Upper lobe of left lung (tissue), 6 donors: Measurements from ENCODE around the gene MIAT. TPM values are rescaled to one million over a fixed set of nuclear protein-coding genes. Genes with fewer than 3 reads are reported as not detected.
A peak's percentile ranks its signal among the peaks of the same experiment; 100 is the strongest.

Experiments
- ATAC-seq, 2 donors: fragments of 200-7000 bp; cut with Tn5 transposase; one replicate each; pipeline ENCODE4 v1.9.1; 2022; ENCODE audit warnings: mild to moderate bottlenecking in 2 of 2, moderate library complexity in 2 of 2; ENCODE audit not compliant: low FRiP score in 2 of 2
- DNase-seq, 2 donors: peaks; one replicate each; pipeline ENCODE4 v3.0.0-alpha.2; 2019 to 2020
- H3K27ac ChIP-seq, 4 donors: fragments of 200-600 bp; sonication (generic); one replicate each; pipeline ENCODE4 v1.5.1; 2016 to 2019
- H3K27me3 ChIP-seq, 4 donors: fragments of 200-600 bp; sonication (generic); one replicate each; pipeline ENCODE4 v1.5.1; 2017 to 2019
- H3K36me3 ChIP-seq, 4 donors: fragments of 200-600 bp; sonication (generic); one replicate each; pipeline ENCODE4 v1.5.1; 2016 to 2019
- H3K4me1 ChIP-seq, 4 donors: fragments of 200-600 bp; sonication (generic); one replicate each; pipeline ENCODE4 v1.5.1; 2018 to 2019
- H3K4me3 ChIP-seq, 4 donors: fragments of 200-600 bp; sonication (generic); one replicate each; pipeline ENCODE4 v1.5.1; 2017 to 2019; ENCODE audit warnings: mild to moderate bottlenecking in 2 of 4, moderate library complexity in 1 of 4
- H3K9me3 ChIP-seq, 4 donors: fragments of 200-600 bp; sonication (generic); one replicate each; pipeline ENCODE4 v1.5.1; 2018 to 2019
- CTCF ChIP-seq, 6 experiments: fragments of 450-650 bp in 4 of 6; fragments of 200-600 bp in 2 of 6; sonication (generic) in 2 of 6; IDR thresholded peaks; one replicate each; pipeline ENCODE4 v1.5.1; 2016 to 2019; ENCODE audit warnings: antibody characterized with exemption in 6 of 6
- EP300 ChIP-seq, 4 donors: sonication (generic); formaldehyde crosslinking; IDR thresholded peaks; one replicate each; pipeline ENCODE4 v1.5.1; 2017; ENCODE audit warnings: antibody characterized with exemption in 4 of 4, control low read depth in 2 of 4
- POLR2A ChIP-seq, 4 donors: fragments of 450-650 bp; IDR thresholded peaks; one replicate each; pipeline ENCODE4 v1.5.1; 2016 to 2017; ENCODE audit warnings: antibody characterized with exemption in 4 of 4, mild to moderate bottlenecking in 2 of 4
- POLR2AphosphoS5 ChIP-seq, 2 donors: sonication (generic); formaldehyde crosslinking; IDR thresholded peaks; one replicate each; pipeline ENCODE4 v1.5.1; 2017; ENCODE audit warnings: antibody characterized with exemption in 2 of 2
- WGBS, 2 donors: methylation state at CpG; one replicate each; pipeline ENCODE4 v1.1.5; 2017 to 2018; 5-methylcytosine and 5-hydroxymethylcytosine counted together
- total RNA-seq, 6 donors: library from RNA; depleted of rRNA in 4 of 6; stranded (reverse); fragments of >200 nt in 4 of 6; gene quantifications; one replicate each; pipeline versions ENCODE4 v1.1.0 to v1.2.1, GENCODE V29; 2016 to 2021
- donor health status: DM: no; HTN: no; CAD: no; lungs with moderate emphysema.
- donor health status: DM: no; HTN: yes; CAD: no; lungs with severe emphysema.

Gene MIAT
- total RNA-seq, 6 donors from 2014 or later: 3.0 to 24.1 (median 6.1) TPM

- H3K4me3 ChIP-seq: no peak within 1 kb of the TSS
- H3K27ac ChIP-seq: no peak within 1 kb of the TSS
- no peaks in the 10 kb centered on the region for H3K27me3 ChIP-seq
- TF ChIP-seq POLR2AphosphoS5 (IDR thresholded peaks at IDR 0.05): no peak
- TF ChIP-seq POLR2A (IDR thresholded peaks at IDR 0.05): no peak
- 76 to 82% methylated on average over 5 to 6 of the region's 7 CpGs for WGBS, 2 donors
- DNase-seq (no peak), ATAC-seq (no peak)
- peaks cover 14 to 25% (median 17%) of the 10 kb centered on the region in 4 donors for H3K4me1 ChIP-seq
- no peaks in the 10 kb centered on the region for H3K9me3 ChIP-seq
- H3K36me3 ChIP-seq: no peaks in the 10 kb centered on the region
These were observed 35.7 kb upstream of the MIAT start, which contains the start of gene CRYBA4 for GRCh38 chr22:26621663-26622062. TSS of gene CRYBA4 (plus strand) at chr22:26621963. CDS start at chr22:26622597, 634 bp downstream.

GRCh38 chr22:26623984-26624383, 33.4 kb upstream of the MIAT start:
- no peak for TF ChIP-seq POLR2A (IDR thresholded peaks at IDR 0.05)
- TF ChIP-seq CTCF (IDR thresholded peaks at IDR 0.05): no peak
- TF ChIP-seq EP300 (IDR thresholded peaks at IDR 0.05): no peak
- TF ChIP-seq POLR2AphosphoS5 (IDR thresholded peaks at IDR 0.05): no peak
- Histone ChIP-seq H3K9me3 (no peaks in the 10 kb centered on the region), H3K4me3 (no peak overlapping the region), H3K27ac (no peak overlapping the region), H3K27me3 (no peaks in the 10 kb centered on the region), H3K36me3 (no peaks in the 10 kb centered on the region), H3K4me1 (peaks cover 5 to 9% (median 6%) of the 10 kb centered on the region in 4 donors)
- 88 to 94% methylated on average over 1 of the region's 1 CpG for whole genome bisulfite sequencing, 2 donors
- DNase-seq (no peak), ATAC-seq (no peak)

- H3K4me1 ChIP-seq: peaks cover 0 to 2% (median under 1%) of the 10 kb centered on the region in 4 donors
- ATAC-seq: no peak
- H3K27me3 ChIP-seq: no peaks in the 10 kb centered on the region
- no peaks in the 10 kb centered on the region for H3K36me3 ChIP-seq
- WGBS, 2 donors: 78 to 82% methylated on average over 9 to 12 of the region's 12 CpGs
- no peak for TF ChIP-seq CTCF (IDR thresholded peaks at IDR 0.05)
- no peak for TF ChIP-seq EP300 (IDR thresholded peaks at IDR 0.05)
- TF ChIP-seq POLR2A (IDR thresholded peaks at IDR 0.05): no peak
- no peak for TF ChIP-seq POLR2AphosphoS5 (IDR thresholded peaks at IDR 0.05)
- DNase-seq: no peak
- H3K4me3 ChIP-seq: no peak overlapping the region
- H3K27ac ChIP-seq: no peak overlapping the region
- no peaks in the 10 kb centered on the region for H3K9me3 ChIP-seq
These were observed 32.6 kb upstream of the MIAT start for GRCh38 chr22:26624803-26625202.

GRCh38 chr22:26629988-26630761, 27.2 kb upstream of the MIAT start:
- Histone ChIP-seq H3K4me3 (no peak overlapping the region), H3K27ac (no peak overlapping the region), H3K27me3 (no peaks in the 10 kb centered on the region), H3K36me3 (no peaks in the 10 kb centered on the region), H3K4me1 (peaks cover 0 to 7% (median 1%) of the 10 kb centered on the region in 4 donors), H3K9me3 (no peaks in the 10 kb centered on the region)
- 90 to 91% methylated on average over 16 to 18 of the region's 18 CpGs for WGBS, 2 donors
- no peak for DNase-seq
- ATAC-seq: no peak
- TF ChIP-seq CTCF (IDR thresholded peaks at IDR 0.05): no peak
- TF ChIP-seq POLR2A (IDR thresholded peaks at IDR 0.05): no peak

- Histone ChIP-seq H3K27ac (peak overlapping the region in 3 of 4 donors; percentile 73 to 85 (median 77)), H3K4me3 (no peak overlapping the region), H3K9me3 (no peaks in the 10 kb centered on the region), H3K36me3 (no peaks in the 10 kb centered on the region), H3K27me3 (no peaks in the 10 kb centered on the region), H3K4me1 (peaks cover 0 to 7% (median 1%) of the 10 kb centered on the region in 4 donors)
- TF ChIP-seq EP300 (IDR thresholded peaks at IDR 0.05) (no peak), POLR2A (IDR thresholded peaks at IDR 0.05) (no peak), CTCF (IDR thresholded peaks at IDR 0.05) (no peak), POLR2AphosphoS5 (IDR thresholded peaks at IDR 0.05) (no peak)
- ATAC-seq (no peak), DNase-seq (no peak)
- WGBS, 2 donors: 93 to 94% methylated on average over 4 of the region's 4 CpGs
These were observed 26.1 kb upstream of the MIAT start for GRCh38 chr22:26631282-26631681.
